ENCODE results near the gene SYNGAP1.

- TF ChIP-seq CTCF (IDR thresholded peaks at IDR 0.05; ENCODE audit: insufficient read depth, low read depth, low read length) (no peak), EZH2 (IDR thresholded peaks at IDR 0.05; ENCODE audit: insufficient read depth, low read length) (no peak)
Observed at GRCh38 chr6:33467091-33467490, 47.2 kb downstream of the SYNGAP1 start.
